Measurements from ENCODE around the gene VAV1.

Gene VAV1

GRCh38 chr19:6894313-6894712 is 121.8 kb downstream of the VAV1 start:
- no peak for DNase-seq (ENCODE audit: low spot score)

GRCh38 chr19:6903446-6903845 is 130.9 kb downstream of the VAV1 start:
- no peak for DNase-seq (ENCODE audit: low spot score)

GRCh38 chr19:6906559-6907060 is 134.1 kb downstream of the VAV1 start:
- DNase-seq (ENCODE audit: low spot score), result no peak

All from AG20443 (cell line).